Measurements from ENCODE around the gene TSEN34.

TSEN34 gene

GRCh38 chr19:54191011-54191810, at the start of gene TSEN34:
Gene TSEN34 (plus strand): TSS chr19:54191308. CDS start chr19:54191365, 57 bp downstream.
- Histone ChIP-seq H3K27ac (ENCODE audit: low read depth, low read length) (peak within 1 kb of the TSS; percentile 99), H2AFZ (ENCODE audit: low read length, unreplicated experiment) (peak within 1 kb of the TSS; percentile 89)

GRCh38 chr19:54141356-54141755, 49.8 kb upstream of the TSEN34 start:
- H3K4me1 ChIP-seq (ENCODE audit: control insufficient read depth, insufficient read depth, low read length, unreplicated experiment), result no peaks in the 10 kb centered on the region
- H3K79me2 ChIP-seq (ENCODE audit: control insufficient read depth, insufficient read depth, low read length, unreplicated experiment), result peaks cover 47% of the 10 kb centered on the region
- no peak overlapping the region for H2AFZ ChIP-seq (ENCODE audit: low read length, unreplicated experiment)
- H3K27ac ChIP-seq (ENCODE audit: low read depth, low read length), result no peak overlapping the region
- no peaks in the 10 kb centered on the region for H3K27me3 ChIP-seq (ENCODE audit: insufficient read depth, low read length)
- H3K4me3 ChIP-seq (ENCODE audit: low read depth, low read length), result no peak overlapping the region
- 0 out of 2 replicates have a peak, but pooled peaks cover 3% of the 10 kb centered on the region for H3K36me3 ChIP-seq (ENCODE audit: insufficient read depth, low read length)

More at GRCh38 chr19:54191011-54191810, at the start of gene TSEN34:
- H3K4me3 ChIP-seq (ENCODE audit: low read depth, low read length), result peak within 1 kb of the TSS; percentile 98
- no peaks in the 10 kb centered on the region for H3K27me3 ChIP-seq (ENCODE audit: insufficient read depth, low read length)
- peaks cover 8% of the 10 kb centered on the region for H3K4me1 ChIP-seq (ENCODE audit: control insufficient read depth, insufficient read depth, low read length, unreplicated experiment)
- peaks cover 44% of the 10 kb centered on the region for H3K79me2 ChIP-seq (ENCODE audit: control insufficient read depth, insufficient read depth, low read length, unreplicated experiment)
- no peaks in the 10 kb centered on the region for H3K36me3 ChIP-seq (ENCODE audit: insufficient read depth, low read length)

- Histone ChIP-seq H3K27me3 (ENCODE audit: insufficient read depth, low read length) (no peaks in the 10 kb centered on the region), H3K27ac (ENCODE audit: low read depth, low read length) (no peak overlapping the region), H3K79me2 (ENCODE audit: control insufficient read depth, insufficient read depth, low read length, unreplicated experiment) (peaks cover 47% of the 10 kb centered on the region), H3K4me1 (ENCODE audit: control insufficient read depth, insufficient read depth, low read length, unreplicated experiment) (no peaks in the 10 kb centered on the region), H3K4me3 (ENCODE audit: low read depth, low read length) (no peak overlapping the region), H3K36me3 (ENCODE audit: insufficient read depth, low read length) (0 out of 2 replicates have a peak, but pooled peaks cover 3% of the 10 kb centered on the region), H2AFZ (ENCODE audit: low read length, unreplicated experiment) (no peak overlapping the region)
Measured at GRCh38 chr19:54142166-54142780, 48.8 kb upstream of the TSEN34 start.

GRCh38 chr19:54145541-54146158, 45.5 kb upstream of the TSEN34 start:
- Histone ChIP-seq H3K27me3 (ENCODE audit: insufficient read depth, low read length) (no peaks in the 10 kb centered on the region), H3K4me1 (ENCODE audit: control insufficient read depth, insufficient read depth, low read length, unreplicated experiment) (no peaks in the 10 kb centered on the region), H3K27ac (ENCODE audit: low read depth, low read length) (no peak overlapping the region), H2AFZ (ENCODE audit: low read length, unreplicated experiment) (no peak overlapping the region), H3K36me3 (ENCODE audit: insufficient read depth, low read length) (0 out of 2 replicates have a peak, but pooled peaks cover 3% of the 10 kb centered on the region), H3K79me2 (ENCODE audit: control insufficient read depth, insufficient read depth, low read length, unreplicated experiment) (peaks cover 18% of the 10 kb centered on the region), H3K4me3 (ENCODE audit: low read depth, low read length) (no peak overlapping the region)

DNA sequence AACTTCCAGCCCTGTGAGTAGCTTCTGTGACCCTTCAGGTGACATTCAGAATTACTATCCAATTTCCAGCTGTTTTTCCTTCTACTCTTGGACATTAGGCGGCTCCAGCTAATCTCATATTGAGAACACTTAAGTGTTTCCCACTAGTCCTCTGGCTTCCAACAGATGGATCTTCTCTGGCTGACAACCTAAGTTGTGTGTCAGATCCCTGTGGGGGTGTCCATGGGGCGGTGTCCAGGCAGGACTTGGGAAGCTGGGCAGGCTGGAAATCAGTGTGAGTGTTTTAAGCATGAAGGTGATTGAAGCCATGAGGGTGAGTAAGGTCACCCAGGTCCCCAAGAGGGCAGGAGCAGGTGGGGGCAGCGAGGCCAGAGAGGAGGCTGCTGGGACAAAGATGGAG, 43.4 kb upstream of the TSEN34 start:
- Histone ChIP-seq H3K4me1 (ENCODE audit: control insufficient read depth, insufficient read depth, low read length, unreplicated experiment) (no peaks in the 10 kb centered on the region), H2AFZ (ENCODE audit: low read length, unreplicated experiment) (no peak overlapping the region), H3K79me2 (ENCODE audit: control insufficient read depth, insufficient read depth, low read length, unreplicated experiment) (peaks cover 1% of the 10 kb centered on the region), H3K27me3 (ENCODE audit: insufficient read depth, low read length) (no peaks in the 10 kb centered on the region), H3K4me3 (ENCODE audit: low read depth, low read length) (no peak overlapping the region), H3K36me3 (ENCODE audit: insufficient read depth, low read length) (0 out of 2 replicates have a peak, but pooled peaks cover 3% of the 10 kb centered on the region), H3K27ac (ENCODE audit: low read depth, low read length) (no peak overlapping the region)

DNA sequence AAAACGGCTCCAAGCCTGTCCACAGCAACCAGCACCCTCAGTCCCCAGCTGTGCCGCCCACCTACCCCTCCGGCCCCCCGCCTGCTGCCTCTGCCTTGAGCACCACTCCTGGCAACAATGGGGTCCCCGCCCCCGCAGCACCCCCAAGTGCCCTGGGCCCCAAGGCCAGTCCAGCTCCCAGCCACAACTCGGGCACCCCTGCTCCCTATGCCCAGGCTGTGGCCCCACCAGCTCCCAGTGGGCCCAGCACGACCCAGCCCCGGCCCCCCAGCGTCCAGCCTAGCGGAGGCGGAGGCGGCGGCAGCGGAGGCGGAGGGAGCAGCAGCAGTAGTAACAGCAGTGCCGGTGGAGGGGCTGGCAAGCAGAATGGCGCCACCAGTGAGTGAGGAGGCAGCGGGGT, 43.0 kb upstream of the TSEN34 start:
- H2AFZ ChIP-seq (ENCODE audit: low read length, unreplicated experiment), result no peak overlapping the region
- H3K27me3 ChIP-seq (ENCODE audit: insufficient read depth, low read length), result no peaks in the 10 kb centered on the region
- H3K36me3 ChIP-seq (ENCODE audit: insufficient read depth, low read length), result 0 out of 2 replicates have a peak, but pooled peaks cover under 1% of the 10 kb centered on the region
- H3K4me1 ChIP-seq (ENCODE audit: control insufficient read depth, insufficient read depth, low read length, unreplicated experiment), result no peaks in the 10 kb centered on the region
- no peak overlapping the region for H3K4me3 ChIP-seq (ENCODE audit: low read depth, low read length)
- H3K79me2 ChIP-seq (ENCODE audit: control insufficient read depth, insufficient read depth, low read length, unreplicated experiment), result no peaks in the 10 kb centered on the region
- H3K27ac ChIP-seq (ENCODE audit: low read depth, low read length), result no peak overlapping the region

DNA sequence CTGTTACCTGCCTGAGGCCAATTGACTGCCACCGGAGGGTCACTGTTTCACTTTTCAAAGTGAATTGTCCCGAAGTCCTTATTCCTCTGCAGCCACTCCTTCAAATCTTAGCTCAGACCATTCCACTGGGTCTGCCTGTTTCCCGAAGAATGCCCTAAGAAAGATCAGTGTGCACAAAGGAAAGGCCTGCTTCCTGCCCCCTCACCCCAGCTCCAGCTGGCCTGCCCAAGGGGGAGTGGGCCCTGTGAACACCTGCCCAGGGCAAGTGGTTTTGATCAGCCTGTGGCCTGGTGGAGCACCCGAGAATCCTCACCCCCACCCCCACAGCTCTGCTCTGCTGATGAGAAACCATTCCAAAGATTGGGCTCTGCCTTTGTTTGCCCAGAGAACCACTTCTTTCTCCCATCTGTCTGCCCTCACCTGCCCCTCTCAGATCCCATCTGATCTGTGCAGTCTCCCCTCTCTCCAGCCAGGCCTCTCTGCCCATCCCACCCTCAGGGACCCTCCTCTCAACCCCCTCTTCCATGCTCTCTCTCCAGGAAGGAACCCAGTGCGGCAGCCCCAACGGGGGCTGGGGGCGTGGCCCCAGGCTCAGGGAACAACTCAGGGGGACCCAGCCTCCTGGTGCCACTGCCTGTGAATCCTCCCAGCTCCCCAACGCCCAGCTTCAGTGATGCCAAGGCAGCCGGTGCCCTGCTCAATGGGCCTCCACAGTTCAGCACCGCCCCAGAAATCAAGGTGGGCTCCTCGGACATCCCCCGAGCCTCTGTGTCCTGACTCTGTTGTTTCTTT, 41.9 kb upstream of the TSEN34 start:
- Histone ChIP-seq H3K4me1 (ENCODE audit: control insufficient read depth, insufficient read depth, low read length, unreplicated experiment) (no peaks in the 10 kb centered on the region), H3K27ac (ENCODE audit: low read depth, low read length) (no peak overlapping the region), H3K4me3 (ENCODE audit: low read depth, low read length) (no peak overlapping the region), H2AFZ (ENCODE audit: low read length, unreplicated experiment) (no peak overlapping the region), H3K27me3 (ENCODE audit: insufficient read depth, low read length) (no peaks in the 10 kb centered on the region), H3K79me2 (ENCODE audit: control insufficient read depth, insufficient read depth, low read length, unreplicated experiment) (no peaks in the 10 kb centered on the region), H3K36me3 (ENCODE audit: insufficient read depth, low read length) (no peaks in the 10 kb centered on the region)

DNA sequence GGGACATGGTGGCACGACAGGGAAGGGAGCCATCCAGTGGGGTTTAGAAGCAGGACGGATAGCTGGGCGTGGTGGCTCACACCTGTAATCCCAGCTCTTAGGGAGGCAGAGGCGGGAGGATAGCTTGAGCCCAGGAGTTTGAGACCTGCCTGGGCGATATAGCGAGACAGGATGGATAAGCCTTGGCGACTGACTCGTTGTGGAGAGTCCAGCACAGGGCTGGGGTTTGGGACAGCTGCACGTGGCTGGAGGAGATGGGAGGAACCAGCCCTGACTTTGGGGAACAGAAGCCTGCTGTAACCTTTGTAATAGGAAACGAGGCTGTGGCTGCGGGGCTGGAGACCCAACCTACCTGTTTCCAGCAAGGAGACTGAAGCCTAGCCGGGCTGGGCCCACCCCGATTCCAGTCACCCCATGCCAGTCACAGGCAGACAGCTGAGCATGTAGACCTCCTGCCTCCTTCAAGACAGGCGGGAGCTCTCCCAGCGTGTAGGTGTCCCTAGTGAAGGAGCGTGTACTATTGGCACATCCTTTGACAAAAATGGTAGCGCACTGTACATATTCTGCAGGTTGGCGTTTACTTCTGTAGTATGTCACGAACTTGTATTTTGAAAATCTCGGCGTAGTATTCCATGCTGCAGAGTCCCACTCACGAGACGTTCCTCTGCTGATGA, 39.6 kb upstream of the TSEN34 start:
- Histone ChIP-seq H3K4me1 (ENCODE audit: control insufficient read depth, insufficient read depth, low read length, unreplicated experiment) (no peaks in the 10 kb centered on the region), H3K36me3 (ENCODE audit: insufficient read depth, low read length) (no peaks in the 10 kb centered on the region; the same call in 1 of the 2 replicates), H3K27me3 (ENCODE audit: insufficient read depth, low read length) (no peaks in the 10 kb centered on the region), H3K27ac (ENCODE audit: low read depth, low read length) (no peak overlapping the region), H2AFZ (ENCODE audit: low read length, unreplicated experiment) (no peak overlapping the region), H3K79me2 (ENCODE audit: control insufficient read depth, insufficient read depth, low read length, unreplicated experiment) (no peaks in the 10 kb centered on the region), H3K4me3 (ENCODE audit: low read depth, low read length) (no peak overlapping the region)

GRCh38 chr19:54152267-54152666, 38.8 kb upstream of the TSEN34 start:
- Histone ChIP-seq H3K36me3 (ENCODE audit: insufficient read depth, low read length) (no peaks in the 10 kb centered on the region; the same call in 1 of the 2 replicates), H3K27ac (ENCODE audit: low read depth, low read length) (no peak overlapping the region), H2AFZ (ENCODE audit: low read length, unreplicated experiment) (no peak overlapping the region), H3K79me2 (ENCODE audit: control insufficient read depth, insufficient read depth, low read length, unreplicated experiment) (no peaks in the 10 kb centered on the region), H3K4me1 (ENCODE audit: control insufficient read depth, insufficient read depth, low read length, unreplicated experiment) (no peaks in the 10 kb centered on the region), H3K4me3 (ENCODE audit: low read depth, low read length) (no peak overlapping the region), H3K27me3 (ENCODE audit: insufficient read depth, low read length) (no peaks in the 10 kb centered on the region)

Measured in ACC112 (cell line).